Amniotic stem cell (primary cell): ENCODE results near the gene SLFN5.
"Not testable (repeated sequence)": the region's sequence is repeated elsewhere in the genome, so short reads cannot be mapped to it uniquely, and the experiment has no call there.

Experiments
- DNase-seq: peaks from one replicate; lab custom pipeline; 2025; lab: John Stamatoyannopoulos, UW

The SLFN5 gene

DNA sequence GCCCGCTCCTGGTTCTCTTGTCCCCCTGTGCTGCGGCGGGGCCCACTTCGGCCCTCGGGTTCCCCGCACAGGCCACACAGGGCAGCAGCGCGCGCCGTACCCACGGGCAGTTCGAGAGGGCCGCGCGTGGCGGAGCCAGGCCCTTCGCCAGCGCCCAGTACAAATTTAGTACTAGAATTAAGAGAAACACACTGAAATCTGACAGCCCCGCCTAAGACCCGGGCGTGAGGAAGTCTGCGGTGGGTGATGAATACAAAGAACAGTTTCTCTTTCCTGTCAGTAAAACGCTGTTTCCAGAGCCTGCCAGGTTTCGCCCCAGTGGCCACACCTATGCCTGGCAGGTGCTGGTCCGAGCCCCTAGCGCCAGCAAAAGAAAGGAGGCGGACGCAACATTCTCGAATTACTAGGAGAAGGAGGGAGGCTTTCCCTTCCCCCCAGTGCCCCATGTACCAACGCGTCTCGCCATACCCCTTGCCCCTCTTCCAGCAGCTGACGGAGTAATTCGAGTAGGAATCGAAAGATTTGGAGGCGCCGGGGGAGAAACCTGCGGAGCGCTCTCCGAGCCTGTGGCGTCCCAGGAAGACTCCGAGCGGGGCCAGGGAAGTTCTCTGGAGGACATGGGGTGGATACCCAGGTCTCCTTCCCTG lies 591 bp upstream of the SLFN5 start:
- no peak for DNase-seq

GRCh38 chr17:35243561-35244340 lies 879 bp downstream of the SLFN5 start:
- no peak for DNase-seq

DNA sequence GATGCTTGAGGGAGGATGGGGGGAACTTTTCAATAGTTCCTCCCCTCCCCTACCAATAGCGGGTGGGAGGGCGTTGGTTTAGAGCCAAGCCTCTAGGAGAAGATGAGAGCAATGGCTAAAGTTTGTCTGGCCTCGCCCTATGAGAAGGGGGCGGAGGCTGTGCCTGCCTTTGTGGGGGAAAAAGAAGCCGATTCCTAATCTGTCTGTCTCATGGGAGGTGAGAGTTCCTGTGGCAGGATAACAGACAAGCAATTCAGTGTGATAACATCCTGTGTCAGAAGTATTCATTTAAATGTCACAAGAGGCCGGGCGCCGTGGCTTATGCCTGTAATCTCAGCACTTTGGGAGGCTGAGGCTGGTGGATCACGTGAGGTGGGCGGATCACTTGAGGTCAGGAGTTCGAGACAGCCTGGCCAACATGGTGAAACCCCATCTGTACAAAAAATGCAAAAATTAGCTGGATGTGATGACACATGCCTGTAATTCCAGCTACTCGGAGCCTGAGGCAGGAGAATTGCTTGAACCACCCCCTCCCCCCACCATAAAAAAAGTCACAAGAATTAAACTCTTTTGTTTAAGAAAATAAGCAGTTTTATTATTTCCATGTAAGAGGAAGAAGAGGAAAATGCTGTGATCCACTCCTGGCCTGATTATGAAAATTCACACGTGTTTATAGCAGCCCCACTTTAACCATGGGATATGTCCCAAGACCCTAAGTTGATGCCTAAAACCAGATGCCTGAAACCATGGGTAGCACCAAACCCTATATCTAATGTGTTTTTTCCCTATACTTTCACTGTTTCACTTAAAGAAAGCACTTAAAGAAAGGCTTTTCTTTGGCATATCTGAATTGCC lies 1.7 kb downstream of the SLFN5 start:
- DNase-seq: peak; percentile 69

GRCh38 chr17:35245196-35245486 lies 2.3 kb downstream of the SLFN5 start:
- peak; percentile 78 for DNase-seq

- DNase-seq: no peak
These were observed 9.8 kb downstream of the SLFN5 start for GRCh38 chr17:35252651-35253050.

GRCh38 chr17:35254107-35254773 lies 11.4 kb downstream of the SLFN5 start:
- DNase-seq: peak; percentile 93

DNA sequence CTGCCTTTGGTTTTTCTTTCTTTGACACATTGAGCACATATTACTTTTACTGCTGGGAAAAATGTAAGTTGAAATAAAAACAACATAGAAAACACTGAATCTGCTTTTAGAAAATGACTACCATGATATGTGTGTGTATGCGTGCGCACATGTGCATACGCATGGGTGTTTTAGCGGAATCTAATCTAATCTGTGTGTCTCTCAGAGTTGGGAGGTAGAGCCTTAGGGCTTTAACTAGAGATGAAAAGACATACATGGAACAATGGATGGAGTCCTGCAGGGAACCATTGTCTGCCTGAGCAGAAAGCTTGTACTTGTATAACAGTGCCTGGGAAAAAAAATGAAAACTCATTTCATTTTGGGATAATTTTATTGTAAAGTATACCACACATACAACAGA lies 12.4 kb downstream of the SLFN5 start:
- DNase-seq: no peak

DNA sequence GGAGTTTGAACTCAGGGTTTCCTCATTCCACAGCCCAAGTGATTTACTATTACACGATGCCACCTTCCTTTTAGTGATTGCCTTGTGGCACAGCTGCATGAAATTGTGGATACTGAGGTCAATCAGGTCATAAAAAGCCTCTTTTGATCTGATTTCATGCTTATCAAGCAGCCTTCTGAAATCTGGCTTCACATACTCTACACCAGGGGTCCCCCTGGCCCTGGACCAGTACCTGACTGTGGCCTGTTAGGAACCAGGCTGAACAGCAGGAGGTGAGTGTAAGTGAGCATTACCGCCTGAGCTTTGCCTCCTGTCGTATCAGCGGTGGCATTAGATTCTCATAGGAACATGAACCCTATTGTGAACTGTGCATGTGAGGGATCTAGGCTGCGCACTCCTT lies 13.8 kb downstream of the SLFN5 start:
- DNase-seq: no peak

GRCh38 chr17:35257208-35257659 lies 14.4 kb downstream of the SLFN5 start:
- DNase-seq: no peak

GRCh38 chr17:35259001-35259400 lies 16.1 kb downstream of the SLFN5 start:
- no peak for DNase-seq

DNA sequence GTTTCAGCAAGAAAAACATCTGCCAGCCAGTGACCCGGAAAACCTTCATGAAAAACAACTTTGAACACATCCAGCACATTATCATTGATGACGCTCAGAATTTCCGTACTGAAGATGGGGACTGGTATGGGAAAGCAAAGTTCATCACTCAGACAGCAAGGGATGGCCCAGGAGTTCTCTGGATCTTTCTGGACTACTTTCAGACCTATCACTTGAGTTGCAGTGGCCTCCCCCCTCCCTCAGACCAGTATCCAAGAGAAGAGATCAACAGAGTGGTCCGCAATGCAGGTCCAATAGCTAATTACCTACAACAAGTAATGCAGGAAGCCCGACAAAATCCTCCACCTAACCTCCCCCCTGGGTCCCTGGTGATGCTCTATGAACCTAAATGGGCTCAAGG lies 22.2 kb downstream of the SLFN5 start:
- no peak for DNase-seq

- DNase-seq: no peak
These were observed 22.8 kb downstream of the SLFN5 start for GRCh38 chr17:35265566-35266141.

- not testable (repeated sequence) for DNase-seq
These were observed 31.5 kb downstream of the SLFN5 start for GRCh38 chr17:35274167-35275066.

DNA sequence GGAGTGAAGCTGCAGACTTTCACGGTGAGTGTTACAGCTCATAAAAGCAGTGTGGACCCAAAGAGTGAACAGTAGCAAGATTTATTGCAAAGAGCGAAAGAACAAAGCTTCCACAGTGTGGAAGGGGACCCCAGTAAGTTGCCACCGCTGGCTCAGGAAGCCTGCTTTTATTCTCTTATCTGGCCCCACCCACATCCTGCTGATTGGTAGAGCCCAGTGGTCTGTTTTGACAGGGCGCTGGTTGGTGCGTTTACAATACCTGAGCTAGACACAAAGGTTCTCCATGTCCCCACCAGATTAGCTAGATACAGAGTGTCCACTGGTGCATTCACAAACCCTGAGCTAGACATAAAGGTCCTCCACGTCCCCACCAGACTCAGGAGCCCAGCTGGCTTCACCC lies 35.6 kb downstream of the SLFN5 start:
- not testable (repeated sequence) for DNase-seq

- not testable (repeated sequence) for DNase-seq
These were observed 36.0 kb downstream of the SLFN5 start for GRCh38 chr17:35278876-35279275.

- DNase-seq: no peak
These were observed 40.9 kb downstream of the SLFN5 start for GRCh38 chr17:35283767-35284166.

DNA sequence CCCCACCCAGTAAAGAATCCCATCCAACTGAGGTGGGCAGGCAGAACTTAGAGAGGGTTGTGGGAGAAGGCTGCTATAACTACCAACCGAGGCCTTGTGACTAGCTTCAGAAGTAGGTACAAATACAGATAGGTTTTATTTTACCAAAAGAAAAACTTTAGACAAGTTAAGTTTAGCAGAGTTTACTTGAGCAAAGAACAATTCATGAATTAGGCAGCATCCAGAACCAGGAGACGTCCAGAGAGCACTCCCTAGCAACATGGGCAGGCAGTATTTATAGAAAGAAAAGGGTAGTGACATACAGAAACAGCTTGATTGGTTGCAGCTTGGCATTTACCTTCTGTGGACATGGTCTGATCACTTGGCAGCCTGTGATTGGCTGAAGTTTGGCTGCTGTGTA lies 42.1 kb downstream of the SLFN5 start:
- DNase-seq: no peak

DNA sequence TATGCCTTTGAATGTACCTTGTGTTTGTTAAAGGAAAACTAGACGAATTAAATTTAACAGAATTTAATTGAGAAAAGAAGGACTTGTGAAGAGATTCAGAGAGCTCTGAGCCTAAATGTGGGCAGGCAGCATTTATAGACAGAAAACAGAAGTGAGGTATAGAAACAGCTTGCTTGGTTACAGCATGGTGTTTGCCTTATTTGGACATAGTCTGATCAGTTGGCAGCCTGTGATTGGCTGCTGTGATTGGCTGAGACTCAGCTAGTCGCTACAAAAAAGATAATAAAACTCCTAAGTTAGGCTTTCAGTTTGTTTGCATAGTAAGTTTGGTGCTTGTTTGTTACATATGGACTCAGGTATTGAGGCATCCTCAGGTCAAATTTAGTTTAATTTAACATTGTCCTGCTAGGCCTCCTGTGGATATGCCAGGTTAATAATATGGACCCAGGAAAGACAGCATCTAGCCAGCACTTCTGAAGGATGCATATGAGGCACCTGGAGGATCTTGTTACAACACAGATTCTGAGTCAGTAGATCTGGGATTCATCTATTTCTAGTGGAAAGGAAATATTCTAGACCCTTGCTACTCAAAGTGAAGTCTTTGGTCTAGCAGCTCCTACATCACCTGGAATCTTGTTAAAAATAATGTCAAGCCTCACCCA lies 43.4 kb downstream of the SLFN5 start:
- no peak for DNase-seq

DNA sequence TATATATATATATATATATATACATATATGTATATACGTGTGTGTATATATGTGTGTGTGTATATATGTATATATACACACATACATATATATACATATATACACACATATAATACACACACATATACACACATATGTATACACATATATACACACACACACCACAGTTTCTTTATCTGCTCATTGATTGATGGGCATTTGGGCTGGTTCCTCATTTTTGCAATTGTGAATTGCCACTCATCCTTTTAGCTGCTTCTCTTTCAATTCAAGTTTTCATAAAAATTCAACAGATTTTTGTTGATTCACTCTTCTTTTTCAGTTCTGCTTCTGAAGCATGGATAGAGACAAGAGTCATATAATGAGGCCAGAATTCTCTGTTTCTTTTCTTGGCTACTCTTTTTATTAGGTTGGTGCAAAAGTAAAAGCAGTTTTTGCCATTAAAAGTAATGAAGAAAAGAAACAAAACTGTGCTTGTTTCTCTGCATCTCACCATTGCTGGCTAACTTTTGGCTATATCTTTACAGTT lies 44.5 kb downstream of the SLFN5 start:
- no peak for DNase-seq

DNA sequence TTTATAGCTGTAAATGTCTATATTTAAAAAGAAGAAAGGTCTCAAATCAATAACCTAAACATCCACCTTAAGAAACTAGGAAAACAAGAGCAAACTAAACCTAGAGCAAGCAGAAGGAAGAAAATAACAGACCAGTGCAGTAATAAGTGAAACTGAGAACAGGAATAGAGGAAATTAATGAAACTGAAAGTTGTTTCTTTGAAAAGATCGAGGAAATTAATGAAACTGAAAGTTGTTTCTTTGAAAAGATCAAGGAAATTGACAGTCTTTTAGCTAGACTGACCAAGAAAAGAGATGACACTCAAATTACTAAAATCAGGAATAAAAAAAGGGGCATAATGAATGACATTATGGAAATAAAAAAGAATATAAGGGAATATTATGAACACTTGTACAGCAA lies 46.4 kb downstream of the SLFN5 start:
- no peak for DNase-seq
